Thyroid gland (tissue), 4 donors: ENCODE measurements around the gene RPLP2. TPM values are rescaled to one million over a fixed set of nuclear protein-coding genes. Genes with fewer than 3 reads are reported as not detected.

ENCODE experiments used
- DNase-seq, 2 donors: peaks; one replicate each; pipeline ENCODE4 v3.0.0-alpha.2; 2019
- H3K27ac ChIP-seq, 3 donors: fragments of 200-600 bp; sonication (generic); 1 replicate in 2 of 3; 2 replicates in 1 of 3; pipeline ENCODE4 v1.5.1; 2016 to 2019; ENCODE audit warnings: mild to moderate bottlenecking in 1 of 3, moderate library complexity in 1 of 3
- H3K27me3 ChIP-seq: fragments of 200-600 bp; sonication (generic); one replicate; pipeline ENCODE4 v1.5.1; 2019
- H3K36me3 ChIP-seq, 2 donors: fragments of 200-600 bp; sonication (generic); one replicate each; pipeline ENCODE4 v1.5.1; 2016 to 2019
- H3K4me1 ChIP-seq, 2 donors: fragments of 200-600 bp; sonication (generic); one replicate each; pipeline ENCODE4 v1.5.1; 2017 to 2019
- H3K4me3 ChIP-seq, 3 donors: fragments of 200-600 bp; sonication (generic); replicated peaks in 1 of 3; 1 replicate in 2 of 3; 2 replicates in 1 of 3; pipeline ENCODE4 v1.5.1; 2016; ENCODE audit warnings: mild to moderate bottlenecking in 1 of 3
- H3K9me3 ChIP-seq: fragments of 200-600 bp; sonication (generic); one replicate; pipeline ENCODE4 v1.5.1; 2017
- CTCF ChIP-seq, 6 experiments: fragments of 200-600 bp in 3 of 6; fragments of 450-650 bp in 3 of 6; sonication (generic) in 3 of 6; IDR thresholded peaks; one replicate each; pipeline ENCODE4 v1.5.1; 2016 to 2019; ENCODE audit warnings: antibody characterized with exemption in 6 of 6, mild to moderate bottlenecking in 2 of 6, inconsistent platforms in 1 of 6, moderate library complexity in 1 of 6
- POLR2A ChIP-seq, 2 donors: fragments of 450-650 bp; IDR thresholded peaks; one replicate each; pipeline ENCODE4 v1.6.1; 2017; ENCODE audit warnings: antibody characterized with exemption in 2 of 2, mild to moderate bottlenecking in 2 of 2, moderate library complexity in 1 of 2
- WGBS, 2 donors: methylation state at CpG; one replicate each; pipeline ENCODE4 v1.1.5; 2017; 5-methylcytosine and 5-hydroxymethylcytosine counted together
- intact Hi-C: fragments of 100-400 bp; cut with DNase I; formaldehyde crosslinking; loops from one replicate; pipeline ENCODE4 v1.15.1; 2023
- total RNA-seq, 4 donors: library from RNA; depleted of rRNA; stranded (reverse); fragments of >200 nt; gene quantifications; one replicate each; pipeline ENCODE4 v1.2.3, GENCODE V29; 2016

The RPLP2 gene
- total RNA-seq, 4 donors from 2014 or later: 172 to 526 (median 290) TPM

GRCh38 chr11:849951-850774 is 40.4 kb downstream of the RPLP2 start:
- 32% methylated on average over 22 of the region's 97 CpGs; no CpG with 5 or more reads in 1 of the 2 donors for WGBS, 2 donors
- H3K27me3 ChIP-seq: no peaks in the 10 kb centered on the region
- H3K36me3 ChIP-seq: no peaks in the 10 kb centered on the region
- H3K9me3 ChIP-seq: no peaks in the 10 kb centered on the region
- no peak for TF ChIP-seq POLR2A (IDR thresholded peaks at IDR 0.05)
- TF ChIP-seq CTCF (IDR thresholded peaks at IDR 0.05): no peak
- peaks cover 35 to 50% of the 10 kb centered on the region in 2 donors for H3K4me1 ChIP-seq
- intact Hi-C loops: loop anchor here (5.0 kb wide), 1 partner anchor 202 kb away; no protein-coding TSS in a partner anchor
- DNase-seq: peak in 1 of 2 donors; percentile 31
- H3K4me3 ChIP-seq: peak overlapping the region in 1 of 3 donors; percentile 17
- H3K27ac ChIP-seq: no peak overlapping the region

DNA sequence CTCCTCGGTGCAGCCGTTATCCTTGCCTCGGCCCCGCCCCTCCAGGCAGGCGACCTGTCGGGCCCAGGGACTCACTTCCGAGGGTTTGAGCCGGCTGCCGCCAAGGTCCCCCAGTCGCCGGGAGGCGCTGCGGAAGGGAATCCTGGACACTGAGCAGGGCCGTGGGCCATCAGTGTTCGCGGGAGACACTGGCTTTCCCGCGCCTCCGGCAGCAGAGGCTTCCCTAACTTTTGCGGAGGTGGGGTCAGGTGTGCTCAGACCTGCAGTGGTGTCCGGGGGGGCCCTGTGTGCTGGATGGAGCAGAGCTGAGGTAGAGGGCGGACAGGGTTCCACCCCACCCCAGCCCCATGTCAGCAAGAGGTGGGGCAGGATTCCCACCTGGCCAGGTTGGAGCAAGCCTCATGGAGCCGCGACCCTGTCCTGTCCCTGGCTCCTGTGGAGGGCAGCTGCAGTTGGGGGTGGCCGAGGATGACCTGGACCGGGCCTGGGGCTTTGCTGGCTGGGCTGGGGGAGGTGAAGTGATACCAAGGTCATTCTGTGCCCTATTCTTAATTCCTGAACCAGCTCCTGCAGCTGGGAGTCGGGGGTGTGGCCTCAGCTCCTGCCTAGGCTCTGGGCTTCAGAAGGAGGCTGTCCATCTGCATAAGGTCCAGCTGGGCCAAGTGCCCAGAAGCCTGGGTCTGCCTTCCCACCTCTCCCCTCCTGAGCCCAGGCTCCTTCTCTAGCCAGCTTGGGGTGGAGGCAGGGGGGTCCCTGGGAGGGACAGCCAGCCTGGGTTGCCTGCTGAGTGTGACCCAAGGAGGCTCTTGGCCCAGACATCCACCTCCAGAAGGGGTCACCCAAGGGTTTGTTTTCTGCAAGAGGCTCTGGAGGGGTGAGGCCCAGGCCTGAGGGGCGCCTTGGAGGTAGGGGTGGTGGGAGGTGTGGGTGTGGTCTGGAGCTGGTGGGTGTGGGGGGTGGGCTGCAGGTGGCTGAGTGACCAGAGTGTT is 41.3 kb downstream of the RPLP2 start:
- WGBS, 2 donors: 76 to 83% methylated on average over 10 to 20 of the region's 28 CpGs
- Histone ChIP-seq H3K4me1 (peaks cover 26 to 41% of the 10 kb centered on the region in 2 donors), H3K9me3 (no peaks in the 10 kb centered on the region), H3K36me3 (no peaks in the 10 kb centered on the region), H3K4me3 (no peak overlapping the region), H3K27ac (no peak overlapping the region), H3K27me3 (no peaks in the 10 kb centered on the region)
- TF ChIP-seq CTCF (IDR thresholded peaks at IDR 0.05) (no peak), POLR2A (IDR thresholded peaks at IDR 0.05) (no peak)
- intact Hi-C loops: no loop called here
- DNase-seq: no peak

- no peak for TF ChIP-seq POLR2A (IDR thresholded peaks at IDR 0.05)
- no peak for TF ChIP-seq CTCF (IDR thresholded peaks at IDR 0.05)
- H3K27ac ChIP-seq: no peak overlapping the region
- DNase-seq: no peak
- WGBS, 2 donors: 85 to 92% methylated on average over 13 to 15 of the region's 15 CpGs
- intact Hi-C loops: no loop called here
- H3K27me3 ChIP-seq: no peaks in the 10 kb centered on the region
- peaks cover 24 to 32% of the 10 kb centered on the region in 2 donors for H3K4me1 ChIP-seq
- no peaks in the 10 kb centered on the region for H3K9me3 ChIP-seq
- no peaks in the 10 kb centered on the region for H3K36me3 ChIP-seq
- no peak overlapping the region for H3K4me3 ChIP-seq
Measured at GRCh38 chr11:852762-853161, 43.0 kb downstream of the RPLP2 start.

DNA sequence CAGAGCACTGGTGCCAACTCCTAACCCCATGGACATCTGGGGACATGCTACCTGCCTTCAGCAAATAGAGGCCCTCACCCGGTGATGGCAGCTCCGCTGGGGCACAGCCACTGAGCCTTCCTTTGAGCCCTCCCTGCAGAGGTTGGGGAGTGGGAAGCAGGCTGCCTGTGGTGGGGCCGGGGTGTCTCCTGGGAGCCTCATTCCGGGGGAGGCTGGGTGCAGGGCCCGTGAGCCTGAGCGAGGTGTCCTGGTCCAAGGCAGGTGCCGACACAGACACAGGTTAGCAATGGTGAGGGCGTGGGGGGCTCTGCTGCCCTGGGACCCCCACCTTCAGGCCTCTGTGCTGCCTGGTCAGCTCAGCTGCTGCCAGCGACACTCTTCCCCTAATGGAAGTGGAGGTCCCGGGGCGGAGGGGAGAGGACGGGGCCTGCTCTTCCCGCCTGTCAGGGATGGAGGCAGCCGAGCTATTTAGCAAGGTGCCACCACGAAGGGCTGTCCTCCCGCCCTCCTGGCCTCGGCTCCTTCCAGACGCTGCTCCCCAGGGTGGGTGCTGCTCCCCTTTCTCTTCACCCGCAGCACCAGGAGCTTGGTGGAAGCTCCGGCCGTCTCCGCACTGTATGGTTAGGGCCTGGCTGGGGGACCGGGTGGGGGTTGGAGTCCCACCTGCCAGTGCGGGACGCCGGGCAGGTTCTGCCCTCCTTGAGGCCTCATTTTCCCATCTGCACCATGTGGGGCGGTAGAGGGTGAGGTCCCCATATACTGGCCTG is 44.1 kb downstream of the RPLP2 start:
- no peak for DNase-seq
- Histone ChIP-seq H3K36me3 (no peaks in the 10 kb centered on the region), H3K27me3 (no peaks in the 10 kb centered on the region), H3K27ac (no peak overlapping the region), H3K4me3 (no peak overlapping the region), H3K4me1 (peaks cover 14 to 21% of the 10 kb centered on the region in 2 donors), H3K9me3 (no peaks in the 10 kb centered on the region)
- TF ChIP-seq CTCF (IDR thresholded peaks at IDR 0.05) (no peak), POLR2A (IDR thresholded peaks at IDR 0.05) (no peak)
- 93 to 96% methylated on average over 8 to 12 of the region's 27 CpGs for WGBS, 2 donors
- intact Hi-C loops: no loop called here
